Urothelium cell line (cell line): ENCODE data around the gene KCNJ11.

Experiments used
- DNase-seq: peaks from one replicate; pipeline ENCODE4 v3.0.0; 2011; ENCODE audit warnings: low spot score, mixed read lengths
- FAIRE-seq: peaks from 2 replicates; lab custom pipeline; 2011; peaks lifted over from hg19 to GRCh38; lab: Jason Lieb, UNC

KCNJ11 gene

GRCh38 chr11:17410606-17411379, 22.3 kb upstream of the KCNJ11 start:
- FAIRE-seq (no peak), DNase-seq (no peak)

- FAIRE-seq (no peak), DNase-seq (no peak)
Measured at GRCh38 chr11:17408641-17409040, 20.2 kb upstream of the KCNJ11 start.

GRCh38 chr11:17408026-17408425, 19.6 kb upstream of the KCNJ11 start:
- FAIRE-seq (no peak), DNase-seq (no peak)

- DNase-seq: no peak
- no peak for FAIRE-seq
Measured at GRCh38 chr11:17407575-17407974, 19.1 kb upstream of the KCNJ11 start.

GRCh38 chr11:17406818-17407149, 18.3 kb upstream of the KCNJ11 start:
- no peak for FAIRE-seq

GRCh38 chr11:17406082-17406817, 17.8 kb upstream of the KCNJ11 start:
- no peak for FAIRE-seq

More at GRCh38 chr11:17406818-17407149, 18.3 kb upstream of the KCNJ11 start:
- DNase-seq: no peak

GRCh38 chr11:17405232-17406005, 17.0 kb upstream of the KCNJ11 start:
- no peak for FAIRE-seq
- DNase-seq: peak; percentile 32

More at GRCh38 chr11:17406082-17406817, 17.8 kb upstream of the KCNJ11 start:
- no peak for DNase-seq

GRCh38 chr11:17403980-17404759, 15.7 kb upstream of the KCNJ11 start:
- DNase-seq: no peak
- FAIRE-seq: no peak

- FAIRE-seq: no peak
- DNase-seq: no peak
Measured at GRCh38 chr11:17402486-17402885, 14.0 kb upstream of the KCNJ11 start.

GRCh38 chr11:17401841-17402240, 13.4 kb upstream of the KCNJ11 start:
- no peak for FAIRE-seq
- no peak for DNase-seq

- no peak for FAIRE-seq
- DNase-seq: no peak
Measured at GRCh38 chr11:17401316-17401715, 12.9 kb upstream of the KCNJ11 start.

GRCh38 chr11:17400048-17400775, 11.8 kb upstream of the KCNJ11 start:
- no peak for DNase-seq
- FAIRE-seq: no peak

- FAIRE-seq (no peak), DNase-seq (no peak)
Measured at GRCh38 chr11:17399236-17399635, 10.8 kb upstream of the KCNJ11 start.

GRCh38 chr11:17397311-17398002, 9.0 kb upstream of the KCNJ11 start:
- DNase-seq (no peak), FAIRE-seq (no peak)

GRCh38 chr11:17396598-17397310, 8.3 kb upstream of the KCNJ11 start:
- FAIRE-seq: no peak

GRCh38 chr11:17395978-17396377, 7.5 kb upstream of the KCNJ11 start:
- DNase-seq (no peak), FAIRE-seq (no peak)

More at GRCh38 chr11:17396598-17397310, 8.3 kb upstream of the KCNJ11 start:
- no peak for DNase-seq

- no peak for DNase-seq
- FAIRE-seq: no peak
Measured at GRCh38 chr11:17395554-17395961, 7.1 kb upstream of the KCNJ11 start.

GRCh38 chr11:17394743-17395390, 6.4 kb upstream of the KCNJ11 start:
- FAIRE-seq (no peak), DNase-seq (no peak)
